ENCODE measurements around the gene MAPKAPK2.

DNA sequence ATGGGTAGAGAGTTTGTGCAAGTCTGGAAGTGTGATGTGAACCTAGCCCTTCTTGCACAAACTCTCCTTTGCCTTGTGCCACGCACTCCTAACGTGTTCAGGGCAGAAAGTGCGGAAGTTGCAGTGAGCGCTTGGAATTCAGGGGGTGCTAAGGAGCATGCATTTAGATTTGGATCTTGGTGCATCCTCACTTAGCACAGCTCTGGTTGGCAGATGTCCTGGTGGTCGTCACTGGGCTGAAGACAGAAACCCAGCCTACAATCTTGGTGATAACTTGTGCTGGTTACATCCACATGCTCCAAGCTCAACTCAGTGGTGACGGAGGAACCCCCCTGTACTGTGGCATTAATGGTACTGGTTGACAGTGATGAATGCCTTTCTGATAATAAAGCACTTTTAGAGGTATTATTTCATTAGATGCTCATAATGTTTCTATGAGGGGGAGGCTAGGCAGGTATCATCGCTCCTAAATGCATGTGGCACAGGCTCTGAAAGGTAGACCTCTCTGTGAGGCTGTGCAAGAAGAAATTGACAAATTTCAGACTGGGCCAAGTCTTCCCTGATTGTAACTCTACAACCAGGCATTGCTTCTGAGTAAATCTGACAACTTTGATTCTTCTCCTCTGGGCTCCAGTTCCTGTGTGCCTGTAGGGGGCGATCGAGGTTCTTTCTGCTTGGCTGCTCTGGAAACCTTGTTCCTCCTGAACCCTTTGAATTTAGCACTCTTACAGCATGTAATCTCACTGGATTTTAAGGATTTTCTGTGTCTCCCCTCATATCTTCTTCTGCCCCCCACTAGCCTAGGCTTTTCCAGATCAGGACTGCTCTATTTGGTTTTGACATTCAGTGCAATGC is 40.6 kb downstream of the MAPKAPK2 start:
- TF ChIP-seq ZNF626 (tag by site-specific recombination; IDR thresholded peaks at IDR 0.05) = no peak
- TF ChIP-seq, protein P1, sequence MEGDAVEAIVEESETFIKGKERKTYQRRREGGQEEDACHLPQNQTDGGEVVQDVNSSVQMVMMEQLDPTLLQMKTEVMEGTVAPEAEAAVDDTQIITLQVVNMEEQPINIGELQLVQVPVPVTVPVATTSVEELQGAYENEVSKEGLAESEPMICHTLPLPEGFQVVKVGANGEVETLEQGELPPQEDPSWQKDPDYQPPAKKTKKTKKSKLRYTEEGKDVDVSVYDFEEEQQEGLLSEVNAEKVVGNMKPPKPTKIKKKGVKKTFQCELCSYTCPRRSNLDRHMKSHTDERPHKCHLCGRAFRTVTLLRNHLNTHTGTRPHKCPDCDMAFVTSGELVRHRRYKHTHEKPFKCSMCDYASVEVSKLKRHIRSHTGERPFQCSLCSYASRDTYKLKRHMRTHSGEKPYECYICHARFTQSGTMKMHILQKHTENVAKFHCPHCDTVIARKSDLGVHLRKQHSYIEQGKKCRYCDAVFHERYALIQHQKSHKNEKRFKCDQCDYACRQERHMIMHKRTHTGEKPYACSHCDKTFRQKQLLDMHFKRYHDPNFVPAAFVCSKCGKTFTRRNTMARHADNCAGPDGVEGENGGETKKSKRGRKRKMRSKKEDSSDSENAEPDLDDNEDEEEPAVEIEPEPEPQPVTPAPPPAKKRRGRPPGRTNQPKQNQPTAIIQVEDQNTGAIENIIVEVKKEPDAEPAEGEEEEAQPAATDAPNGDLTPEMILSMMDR (tag by site-specific recombination; IDR thresholded peaks at IDR 0.05) = no peak

All from HEK293 (cell line).